ENCODE measurements around the gene PTPRH.

Gene PTPRH

GRCh38 chr19:55246462-55247451 is 37.5 kb upstream of the PTPRH start:
- DNase-seq (ENCODE audit: low read depth in 2 of 2): no peak

GRCh38 chr19:55245236-55245904 is 36.1 kb upstream of the PTPRH start:
- DNase-seq (ENCODE audit: low read depth in 2 of 2): no peak

- DNase-seq (ENCODE audit: low read depth in 2 of 2): no peak
These were observed 34.8 kb upstream of the PTPRH start for GRCh38 chr19:55244004-55244680.

GRCh38 chr19:55242517-55242916 is 33.2 kb upstream of the PTPRH start:
- no peak for DNase-seq (ENCODE audit: low read depth in 2 of 2)

GRCh38 chr19:55241935-55242464 is 32.7 kb upstream of the PTPRH start:
- no peak for DNase-seq (ENCODE audit: low read depth in 2 of 2)

GRCh38 chr19:55241143-55241934 is 32.0 kb upstream of the PTPRH start:
- DNase-seq (ENCODE audit: low read depth in 2 of 2): no peak

GRCh38 chr19:55240713-55241020 is 31.4 kb upstream of the PTPRH start:
- no peak for DNase-seq (ENCODE audit: low read depth in 2 of 2)

GRCh38 chr19:55239004-55239403 is 29.7 kb upstream of the PTPRH start:
- DNase-seq (ENCODE audit: low read depth in 2 of 2): no peak

- no peak for DNase-seq (ENCODE audit: low read depth in 2 of 2)
These were observed 28.7 kb upstream of the PTPRH start for GRCh38 chr19:55238030-55238429.

- no peak for DNase-seq (ENCODE audit: low read depth in 2 of 2)
These were observed 23.7 kb upstream of the PTPRH start for GRCh38 chr19:55232986-55233385.

- DNase-seq (ENCODE audit: low read depth in 2 of 2): no peak
These were observed 22.9 kb upstream of the PTPRH start for GRCh38 chr19:55232286-55232602.

- DNase-seq (ENCODE audit: low read depth in 2 of 2): no peak
These were observed 22.3 kb upstream of the PTPRH start for GRCh38 chr19:55231391-55232285.

GRCh38 chr19:55230780-55231179 is 21.5 kb upstream of the PTPRH start:
- no peak for DNase-seq (ENCODE audit: low read depth in 2 of 2)

- DNase-seq (ENCODE audit: low read depth in 2 of 2): no peak
These were observed 21.0 kb upstream of the PTPRH start for GRCh38 chr19:55230329-55230728.

- DNase-seq (ENCODE audit: low read depth in 2 of 2): no peak
These were observed 20.5 kb upstream of the PTPRH start for GRCh38 chr19:55229789-55230182.

GRCh38 chr19:55229145-55229788 is 20.0 kb upstream of the PTPRH start:
- no peak for DNase-seq (ENCODE audit: low read depth in 2 of 2)

GRCh38 chr19:55228403-55229031 is 19.2 kb upstream of the PTPRH start, which contains the start of gene TMEM86B:
TMEM86B (minus strand) TSS chr19:55228763; CDS start chr19:55228741, 22 bp downstream.
- no peak for DNase-seq (ENCODE audit: low read depth in 2 of 2)

GRCh38 chr19:55228015-55228391 is 18.7 kb upstream of the PTPRH start:
- DNase-seq (ENCODE audit: low read depth in 2 of 2): no peak

- DNase-seq (ENCODE audit: low read depth in 2 of 2): no peak
These were observed 18.1 kb upstream of the PTPRH start for GRCh38 chr19:55227241-55228014.

Data from stimulated activated CD8-positive, alpha-beta memory T cell treated with anti-CD3 and anti-CD28 coated beads, Interleukin-7, amount 100 ng/mL, for 1 hour (primary cell).